GM10248 (cell line): ENCODE results near the gene ZNF320.
"Not testable (repeated sequence)": the region's sequence is repeated elsewhere in the genome, so short reads cannot be mapped to it uniquely, and the experiment has no call there.

Experiments
- CTCF ChIA-PET: fragments of 300-600 bp; sonication (Branson Sonifier 250); formaldehyde crosslinking; extraction: SDS; loops from one replicate; lab custom pipeline; 2021; ENCODE audit warnings: antibody characterized with exemption; lab: Yijun Ruan, JAX
- POLR2A ChIA-PET: fragments of 350-650 bp; sonication (Branson Sonifier 250); formaldehyde crosslinking; extraction: SDS; loops from one replicate; lab custom pipeline; 2020; ENCODE audit warnings: antibody characterized with exemption; lab: Yijun Ruan, JAX
- DNase-seq: peaks from one replicate; pipeline ENCODE4 v3.0.0; 2012; ENCODE audit errors: extremely low spot score
- CTCF ChIP-seq: IDR thresholded peaks from 2 replicates; pipeline ENCODE4 v1.5.1; 2012; ENCODE audit warnings: mild to moderate bottlenecking, low read depth; ENCODE audit errors: extremely low read depth, missing control alignments, control extremely low read depth

ZNF320 gene

DNA sequence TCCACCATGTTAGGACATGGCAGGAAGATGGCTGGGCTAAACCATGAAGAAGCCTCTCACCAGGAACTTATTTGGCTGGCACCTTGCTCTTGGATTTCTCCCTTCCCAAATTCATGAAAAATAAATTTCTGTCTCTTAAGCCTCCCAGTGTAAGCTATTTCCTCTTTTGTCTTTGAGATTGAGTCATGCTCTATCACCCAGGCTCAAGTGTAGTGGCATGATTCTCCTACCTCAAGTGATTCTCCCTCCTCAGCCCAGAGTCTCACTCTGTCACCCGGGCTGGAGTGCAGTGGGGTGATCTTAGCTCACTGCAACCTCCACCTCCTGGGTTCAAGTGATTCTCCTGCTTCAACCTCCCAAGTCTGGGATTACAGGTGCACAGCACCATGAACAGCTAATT, 13.2 kb upstream of the ZNF320 start:
- ChIA-PET POLR2A (no interaction called here), CTCF (no interaction called here)
- no peak for DNase-seq
- no peak for TF ChIP-seq CTCF

GRCh38 chr19:52904052-52904780, 6.8 kb upstream of the ZNF320 start:
- POLR2A ChIA-PET, DNase-seq, CTCF ChIA-PET: not testable (repeated sequence)

DNA sequence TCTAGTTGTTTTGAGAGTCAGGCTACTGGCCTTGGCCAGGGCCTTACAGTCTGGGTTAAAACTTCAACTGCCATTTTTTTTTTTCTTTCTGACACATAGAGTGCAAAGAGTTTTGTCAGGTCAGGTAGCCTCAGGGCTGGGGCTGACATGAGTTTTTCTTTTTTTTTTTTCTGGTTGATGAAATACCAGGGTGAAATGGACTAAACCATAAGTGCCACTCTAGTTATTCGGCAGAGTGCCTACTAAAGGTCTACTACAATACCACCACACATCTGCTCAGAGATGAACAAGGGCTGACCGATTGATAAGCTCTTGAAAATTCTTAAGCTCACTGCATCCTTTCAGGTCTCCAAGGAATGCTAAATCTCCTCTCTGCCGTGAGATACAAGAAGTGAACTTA, 4.4 kb upstream of the ZNF320 start:
- no peak for TF ChIP-seq CTCF
- ChIA-PET CTCF (no interaction called here), POLR2A (no interaction called here)
- DNase-seq: no peak

DNA sequence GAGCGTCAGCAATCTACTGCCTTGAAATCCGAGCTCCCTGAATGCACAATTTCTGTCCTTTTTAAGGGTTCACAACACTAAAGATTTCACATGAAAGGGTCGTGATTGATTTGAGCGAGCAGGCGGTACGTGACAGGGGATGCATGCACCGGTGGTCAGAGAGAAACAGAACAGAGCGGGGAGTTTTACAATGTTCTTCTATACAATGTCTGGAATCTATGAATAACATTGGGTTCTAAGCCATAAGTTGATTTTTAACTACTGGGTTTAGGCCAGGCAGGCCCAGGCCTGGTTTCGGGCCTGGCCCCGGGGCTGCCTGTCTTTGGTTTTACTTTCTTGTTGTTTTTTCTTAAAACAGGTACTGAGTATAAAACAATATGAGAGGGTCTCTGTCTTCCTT, 1.2 kb upstream of the ZNF320 start:
- DNase-seq, CTCF ChIA-PET, POLR2A ChIA-PET: not testable (repeated sequence)

- CTCF ChIA-PET: no interaction called here
- no peak for DNase-seq
- no peak for TF ChIP-seq CTCF
- POLR2A ChIA-PET: no interaction called here
Observed at GRCh38 chr19:52898101-52898500, 666 bp upstream of the ZNF320 start.

GRCh38 chr19:52896431-52897137, 851 bp downstream of the ZNF320 start:
- peak; percentile 17 for DNase-seq
- no peak for TF ChIP-seq CTCF
- POLR2A ChIA-PET: no interaction called here
- CTCF ChIA-PET: no interaction called here

- DNase-seq: no peak
- ChIA-PET CTCF (no interaction called here), POLR2A (no interaction called here)
- TF ChIP-seq CTCF: no peak
Observed at GRCh38 chr19:52891336-52891735, 6.1 kb downstream of the ZNF320 start.
